DOHH2 (cell line): ENCODE measurements around the gene SYNDIG1.

Experiments
- EZH2phosphoT487 ChIP-seq: fragments of 200-600 bp; sonication (generic); IDR thresholded peaks from 2 replicates; pipeline ENCODE4 v1.6.1; 2017; ENCODE audit warnings: borderline replicate concordance, mild to moderate bottlenecking, antibody characterized with exemption, low read length, moderate library complexity, mixed read lengths
- TF ChIP-seq, protein P1 (sequence below): fragments of 200-600 bp; sonication (generic); IDR thresholded peaks from one replicate; pipeline ENCODE4 v1.5.1; 2014; ENCODE audit warnings: antibody characterized with exemption, mild to moderate bottlenecking, low read depth, low read length; ENCODE audit not compliant: poor library complexity, severe bottlenecking

DNA sequence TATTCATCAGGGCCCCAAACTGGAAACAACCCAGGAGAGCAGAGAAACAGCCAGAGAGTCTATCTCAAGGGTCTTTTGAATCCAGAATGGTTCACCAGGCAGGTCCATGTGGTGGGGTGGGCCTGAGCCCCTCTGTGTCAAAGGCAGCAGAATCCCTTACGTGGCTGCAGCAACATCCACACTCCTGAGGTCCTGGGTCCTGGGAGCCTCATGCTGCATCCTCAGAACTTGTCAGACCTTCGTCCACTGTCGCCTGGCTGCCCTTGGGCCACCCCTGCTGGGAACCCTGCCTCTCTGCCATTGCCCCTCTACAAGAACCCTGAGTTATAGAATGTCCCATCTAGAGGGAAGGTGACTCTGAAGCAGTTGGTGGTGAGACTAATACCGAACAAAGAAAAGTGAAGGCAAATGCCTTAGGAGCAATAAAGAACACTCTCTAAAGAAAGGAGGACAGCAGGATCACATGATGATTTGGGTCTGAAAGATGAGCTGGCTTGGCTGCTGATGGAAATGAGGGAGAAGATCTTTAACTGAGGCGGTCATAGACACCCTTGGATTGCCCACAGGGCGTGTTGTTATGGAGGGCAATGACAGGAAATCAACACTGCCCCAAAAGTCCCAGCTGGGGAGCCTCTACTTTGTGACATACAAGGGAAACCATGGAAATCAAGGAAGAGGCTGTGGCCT is 161.2 kb downstream of the SYNDIG1 start:
- TF ChIP-seq, protein P1, sequence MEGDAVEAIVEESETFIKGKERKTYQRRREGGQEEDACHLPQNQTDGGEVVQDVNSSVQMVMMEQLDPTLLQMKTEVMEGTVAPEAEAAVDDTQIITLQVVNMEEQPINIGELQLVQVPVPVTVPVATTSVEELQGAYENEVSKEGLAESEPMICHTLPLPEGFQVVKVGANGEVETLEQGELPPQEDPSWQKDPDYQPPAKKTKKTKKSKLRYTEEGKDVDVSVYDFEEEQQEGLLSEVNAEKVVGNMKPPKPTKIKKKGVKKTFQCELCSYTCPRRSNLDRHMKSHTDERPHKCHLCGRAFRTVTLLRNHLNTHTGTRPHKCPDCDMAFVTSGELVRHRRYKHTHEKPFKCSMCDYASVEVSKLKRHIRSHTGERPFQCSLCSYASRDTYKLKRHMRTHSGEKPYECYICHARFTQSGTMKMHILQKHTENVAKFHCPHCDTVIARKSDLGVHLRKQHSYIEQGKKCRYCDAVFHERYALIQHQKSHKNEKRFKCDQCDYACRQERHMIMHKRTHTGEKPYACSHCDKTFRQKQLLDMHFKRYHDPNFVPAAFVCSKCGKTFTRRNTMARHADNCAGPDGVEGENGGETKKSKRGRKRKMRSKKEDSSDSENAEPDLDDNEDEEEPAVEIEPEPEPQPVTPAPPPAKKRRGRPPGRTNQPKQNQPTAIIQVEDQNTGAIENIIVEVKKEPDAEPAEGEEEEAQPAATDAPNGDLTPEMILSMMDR, result no peak
- no peak for TF ChIP-seq EZH2phosphoT487
